CD4-positive, alpha-beta T cell treated with Interleukin-21 for 1 hour (primary cell): ENCODE results near the gene RASGRF2.
"Not testable (repeated sequence)": the region's sequence is repeated elsewhere in the genome, so short reads cannot be mapped to it uniquely, and the experiment has no call there.

Source experiments
- DNase-seq: peaks from one replicate; pipeline ENCODE4 v3.0.0-alpha.2; 2020

Gene RASGRF2

GRCh38 chr5:81021951-81022687 is 62.0 kb downstream of the RASGRF2 start:
- DNase-seq, result no peak

GRCh38 chr5:81022688-81023084 is 62.5 kb downstream of the RASGRF2 start:
- no peak for DNase-seq

GRCh38 chr5:81023261-81023970 is 63.3 kb downstream of the RASGRF2 start:
- no peak for DNase-seq

DNA sequence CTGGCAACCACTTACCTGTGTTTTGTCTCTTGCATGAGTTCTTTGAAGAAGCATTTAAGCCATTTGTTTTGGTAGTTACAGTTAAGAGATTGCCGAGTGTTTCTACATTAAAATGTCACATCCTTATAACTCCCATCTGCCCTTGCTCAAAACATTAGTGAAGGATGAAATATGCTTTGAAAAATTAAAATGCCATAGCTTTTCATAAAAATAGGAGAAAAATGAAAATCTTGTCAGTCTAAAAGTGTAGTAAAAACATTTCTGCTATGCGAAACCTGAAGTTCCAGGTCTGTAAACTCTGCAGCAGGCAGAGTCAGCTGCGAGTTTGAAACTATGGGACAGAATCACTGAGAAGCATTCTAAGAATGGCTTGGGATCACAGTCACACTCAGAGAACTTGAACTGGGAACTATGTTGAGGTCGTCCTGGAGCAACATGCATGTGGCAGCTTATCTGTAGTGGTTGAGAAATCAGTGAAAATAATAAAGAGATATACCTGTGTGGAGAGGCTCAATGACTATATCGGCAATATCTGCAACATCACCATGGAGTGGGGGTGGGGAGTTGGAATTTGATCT is 67.4 kb downstream of the RASGRF2 start:
- no peak for DNase-seq

- DNase-seq, result not testable (repeated sequence)
These were observed 68.7 kb downstream of the RASGRF2 start for GRCh38 chr5:81028888-81029287.

GRCh38 chr5:81029736-81030135 is 69.6 kb downstream of the RASGRF2 start:
- DNase-seq, result not testable (repeated sequence)

DNA sequence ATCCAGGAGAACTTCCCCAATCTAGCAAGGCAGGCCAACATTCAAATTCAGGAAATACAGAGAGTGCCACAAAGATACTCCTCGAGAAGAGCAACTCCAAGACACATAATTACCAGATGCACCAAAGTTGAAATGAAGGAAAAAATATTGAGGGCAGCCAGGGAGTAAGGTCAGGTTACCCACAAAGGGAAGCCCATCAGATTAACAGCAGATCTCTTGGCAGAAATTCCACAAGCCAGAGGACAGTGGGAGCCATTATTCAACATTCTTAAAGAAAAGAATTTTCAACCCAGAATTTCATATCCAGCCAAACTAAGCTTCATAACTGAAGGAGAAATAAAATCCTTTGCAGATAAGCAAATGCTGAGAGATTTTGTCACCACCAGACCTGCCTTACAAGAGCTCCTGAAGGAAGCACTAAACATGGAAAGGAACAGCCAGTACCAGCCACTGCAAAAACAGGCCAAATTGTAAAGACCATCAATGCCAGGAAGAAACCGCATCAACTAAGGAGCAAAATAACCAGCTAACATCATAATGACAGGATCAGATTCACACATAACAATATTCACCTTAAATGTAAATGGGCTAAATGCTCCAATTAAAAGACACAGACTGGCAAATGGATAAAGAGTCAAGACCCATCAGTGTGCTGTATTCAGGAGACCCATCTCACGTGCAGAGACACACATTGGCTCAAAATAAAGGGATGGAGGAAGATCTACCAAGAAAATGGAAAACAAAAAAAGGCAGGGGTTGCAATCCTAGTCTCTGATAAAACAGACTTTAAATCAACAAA is 70.3 kb downstream of the RASGRF2 start:
- DNase-seq, result not testable (repeated sequence)

GRCh38 chr5:81035522-81035921 is 75.4 kb downstream of the RASGRF2 start:
- DNase-seq, result no peak

DNA sequence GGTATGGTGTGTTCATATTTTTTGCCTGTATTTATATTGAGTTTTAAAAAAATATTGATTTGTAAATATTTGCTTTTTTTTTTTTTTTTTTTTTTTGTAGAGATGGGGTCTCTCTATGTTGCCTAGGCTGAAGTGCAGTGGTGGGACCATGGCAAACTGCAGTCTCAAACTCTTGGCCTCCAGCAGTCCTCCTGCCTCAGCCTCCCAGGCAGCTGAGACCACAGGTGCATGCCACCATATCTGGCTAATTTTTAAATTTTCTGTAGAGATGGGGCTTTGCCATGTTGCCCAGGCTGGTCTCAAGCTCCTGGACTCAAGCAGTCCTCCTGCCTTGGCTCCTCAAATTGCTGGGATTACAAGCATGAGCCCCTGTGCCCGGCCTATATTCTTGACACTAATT is 78.3 kb downstream of the RASGRF2 start:
- no peak for DNase-seq

DNA sequence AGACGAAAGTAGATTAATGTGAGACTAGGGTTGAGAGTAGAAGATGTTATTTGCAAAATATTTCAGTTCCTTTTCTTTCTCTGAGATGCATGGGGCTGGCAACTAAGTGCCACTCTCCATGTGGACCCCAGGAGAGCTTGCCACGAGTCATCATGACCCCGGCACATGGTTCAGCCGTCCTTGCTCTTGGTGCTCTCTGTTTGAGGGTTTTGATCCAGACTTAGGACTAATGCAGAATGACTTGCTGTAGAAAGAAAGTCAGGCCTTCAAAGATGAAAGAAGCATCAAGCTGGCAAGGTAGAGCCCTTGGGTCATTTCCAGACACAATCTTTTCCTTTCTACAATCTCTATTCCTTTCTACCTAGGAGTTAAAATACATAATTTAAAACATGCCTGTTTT is 84.7 kb downstream of the RASGRF2 start:
- no peak for DNase-seq

- DNase-seq, result no peak
These were observed 85.2 kb downstream of the RASGRF2 start for GRCh38 chr5:81045389-81045807.

DNA sequence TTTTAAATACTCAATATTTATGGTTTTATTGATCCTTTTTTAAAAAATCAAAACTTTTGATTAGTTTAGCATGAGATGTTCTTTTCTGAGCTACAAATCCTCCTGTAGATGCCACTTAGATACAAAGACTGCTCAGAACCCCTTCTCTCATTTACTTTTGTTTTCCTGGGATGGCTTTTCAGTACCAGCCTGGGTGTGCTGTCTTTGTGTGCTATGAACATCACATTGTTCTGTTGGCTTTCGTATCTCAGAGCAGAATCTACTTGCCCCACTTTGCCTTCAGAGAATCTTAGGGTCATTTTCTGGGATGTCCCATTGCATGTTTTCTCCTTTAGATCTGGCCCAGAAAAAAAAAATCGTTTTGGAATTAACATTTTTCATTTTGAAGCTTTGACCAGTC is 85.9 kb downstream of the RASGRF2 start:
- DNase-seq, result no peak

DNA sequence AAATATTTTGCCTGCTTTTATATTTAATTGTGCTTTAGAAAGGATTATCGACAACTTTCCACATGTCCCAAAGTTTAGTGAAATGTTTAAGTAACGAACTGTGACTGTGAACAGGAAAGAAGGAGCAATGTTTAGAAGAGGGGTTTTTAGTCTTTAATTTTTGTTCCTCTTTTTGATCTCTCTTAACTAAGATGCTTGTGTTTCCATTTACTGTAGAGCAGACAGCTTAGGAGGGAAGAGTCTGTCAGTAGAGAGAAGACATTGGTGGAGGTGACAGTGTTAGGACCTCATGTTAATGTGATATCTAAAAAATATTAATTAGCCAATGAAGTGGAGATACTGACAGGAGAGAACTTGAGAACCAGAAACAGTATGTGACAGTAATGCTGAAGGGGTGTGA is 92.2 kb downstream of the RASGRF2 start:
- DNase-seq, result no peak

GRCh38 chr5:81053282-81053681 is 93.1 kb downstream of the RASGRF2 start:
- DNase-seq, result not testable (repeated sequence)

GRCh38 chr5:81058121-81058520 is 98.0 kb downstream of the RASGRF2 start:
- no peak for DNase-seq

- DNase-seq, result no peak
These were observed 105.3 kb downstream of the RASGRF2 start for GRCh38 chr5:81065492-81065891.

DNA sequence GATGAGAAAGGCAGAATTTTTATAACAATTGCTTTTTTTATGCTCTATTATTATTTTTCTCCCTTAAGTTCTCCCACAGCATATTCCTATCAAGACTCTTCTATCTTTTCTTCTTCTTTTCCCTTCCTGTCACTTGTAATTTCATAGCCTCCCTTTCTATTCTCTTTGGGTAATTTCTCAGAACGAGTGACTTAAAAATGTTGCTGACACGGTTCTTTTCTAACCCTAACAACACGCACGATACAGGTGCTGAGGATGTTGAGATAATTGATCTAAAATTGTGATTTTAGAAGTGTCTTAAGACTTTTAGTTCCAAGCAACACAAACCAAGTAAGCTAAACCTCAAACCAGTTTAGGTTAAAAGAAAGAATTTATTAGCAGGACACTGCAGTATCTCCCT is 105.9 kb downstream of the RASGRF2 start:
- DNase-seq, result no peak

DNA sequence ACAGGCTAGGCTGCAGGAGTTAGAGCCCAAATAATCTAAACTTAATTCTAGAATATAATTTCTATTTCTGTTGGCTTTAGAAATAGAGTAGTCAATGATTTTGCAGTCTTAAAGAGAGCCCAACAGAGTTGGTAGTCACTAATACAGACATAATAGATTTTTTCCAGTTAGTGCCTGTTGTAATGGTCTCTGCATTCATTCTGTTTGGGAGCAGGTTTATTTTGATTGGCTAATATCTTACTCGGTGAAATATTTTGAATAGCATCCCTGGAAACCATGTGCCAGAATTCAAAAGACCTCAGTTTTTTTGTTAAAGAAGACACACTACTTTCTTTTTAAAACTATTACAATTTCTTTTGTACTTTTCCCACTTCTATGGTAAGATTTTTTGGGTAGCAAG is 107.2 kb downstream of the RASGRF2 start:
- DNase-seq, result no peak

- DNase-seq, result no peak
These were observed 107.9 kb downstream of the RASGRF2 start for GRCh38 chr5:81068063-81068462.

DNA sequence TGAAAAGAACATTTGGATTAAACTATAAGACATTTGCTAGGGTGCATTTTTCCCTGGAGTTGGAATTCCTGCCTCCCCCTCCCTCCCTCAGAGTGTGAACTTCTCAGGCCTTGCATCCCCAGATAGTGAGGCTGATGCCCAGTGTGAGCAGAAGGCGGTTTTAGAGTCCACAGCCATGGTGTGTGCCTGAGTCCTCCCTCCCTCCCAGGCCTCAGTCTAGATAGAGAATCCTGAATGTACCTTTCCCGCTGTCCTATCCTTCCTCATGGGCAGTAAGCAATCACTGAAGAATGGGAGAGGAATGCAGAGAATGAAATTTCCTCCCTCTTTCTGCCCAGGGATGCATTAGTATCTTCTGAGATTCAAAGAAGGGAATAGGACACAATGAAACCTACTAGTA is 108.5 kb downstream of the RASGRF2 start:
- DNase-seq, result no peak

GRCh38 chr5:81069990-81070389 is 109.8 kb downstream of the RASGRF2 start:
- DNase-seq, result no peak

DNA sequence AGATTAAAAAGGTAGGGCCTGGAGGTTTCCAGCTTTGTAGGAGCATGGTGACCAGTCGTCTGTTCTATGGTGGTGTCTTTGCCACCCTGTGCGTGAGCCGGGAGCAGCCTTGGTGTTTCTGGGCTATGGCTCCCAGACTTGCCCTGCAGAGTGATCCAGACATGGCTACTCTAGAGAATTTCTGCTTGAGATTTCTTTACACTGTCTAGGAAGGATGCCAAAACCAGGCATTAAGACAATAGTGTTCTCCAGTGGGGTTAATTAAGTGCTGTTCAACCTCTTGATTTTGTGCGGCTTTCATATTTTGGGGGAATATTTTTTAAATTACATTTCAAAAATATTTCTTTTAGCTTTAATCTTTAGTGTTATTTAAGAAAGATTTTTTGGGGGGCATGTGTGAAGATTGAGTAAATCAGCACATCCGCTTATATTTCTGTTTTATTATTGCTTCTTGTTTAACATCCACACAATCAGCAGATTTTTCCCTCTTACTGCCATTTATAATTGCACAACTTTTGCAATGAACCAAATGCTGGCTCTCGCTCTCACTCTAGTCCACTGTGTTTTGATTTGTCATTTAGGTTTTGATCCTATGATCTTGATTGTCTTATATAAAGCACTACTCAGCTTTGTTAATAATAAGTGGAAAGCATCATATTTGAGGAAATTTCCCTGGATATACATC is 110.5 kb downstream of the RASGRF2 start:
- DNase-seq, result no peak

DNA sequence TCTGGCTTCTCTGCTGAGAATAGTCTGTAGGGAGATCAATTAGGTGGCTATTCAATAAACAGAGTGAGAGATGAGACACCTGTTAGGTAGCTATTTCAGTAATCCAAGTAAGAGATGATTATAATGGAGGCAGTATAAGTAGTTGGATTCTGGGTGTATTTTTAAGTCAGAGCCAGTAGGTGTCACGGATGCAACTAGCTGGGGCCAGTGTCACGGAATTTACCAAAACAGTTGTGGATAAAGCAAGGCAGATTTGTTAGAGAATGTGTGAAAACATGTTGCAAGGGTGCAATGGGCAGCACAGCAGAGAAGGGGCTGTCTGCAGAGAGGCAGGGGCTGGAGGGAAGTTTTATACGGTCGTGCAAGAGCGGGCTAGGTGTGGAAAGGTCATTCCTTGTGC is 114.9 kb downstream of the RASGRF2 start:
- no peak for DNase-seq
